ENCODE measurements around the gene NCAPG2. TPM values are rescaled to one million over a fixed set of nuclear protein-coding genes. Genes with fewer than 3 reads are reported as not detected.

Gene NCAPG2
- total RNA-seq, 2 experiments from 2014 or later, result 61.8 to 111 TPM

DNA sequence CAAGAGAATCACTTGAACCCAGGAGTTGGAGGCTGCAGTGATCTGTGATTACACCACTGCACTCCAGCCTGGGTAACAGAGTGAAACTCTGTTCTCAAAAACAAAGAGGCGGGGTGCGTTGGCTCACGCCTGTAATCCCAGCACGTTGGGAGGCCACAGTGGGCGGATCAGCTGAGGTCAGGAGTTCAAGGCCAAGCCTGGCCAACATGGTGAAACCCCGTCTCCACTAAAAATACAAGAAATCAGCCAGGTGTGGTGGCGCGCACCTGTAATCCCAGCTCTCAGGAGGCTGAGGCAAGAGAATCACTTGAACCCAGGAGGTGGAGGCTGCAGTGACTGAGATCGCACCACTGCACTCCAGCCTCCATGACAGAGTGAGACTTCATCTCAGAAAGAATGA lies 42.4 kb upstream of the NCAPG2 start:
- H3K4me2 ChIP-seq (ENCODE audit: low read length), result no peak overlapping the region
- ChIA-PET POLR2A (no interaction called here), CTCF (ENCODE audit: unreplicated experiment) (no interaction called here)
- no peak overlapping the region for H2AFZ ChIP-seq (ENCODE audit: low read length)
- H3K4me1 ChIP-seq (ENCODE audit: insufficient read depth, low read length, poor library complexity, severe bottlenecking), result no peaks in the 10 kb centered on the region
- no peak overlapping the region for H3K4me3 ChIP-seq (ENCODE audit: low read depth, low read length, poor library complexity, severe bottlenecking)
- H4K20me1 ChIP-seq (ENCODE audit: insufficient read depth, low read length), result no peaks in the 10 kb centered on the region
- H3K79me2 ChIP-seq (ENCODE audit: insufficient read depth, low read depth, low read length), result no peaks in the 10 kb centered on the region
- no TSS peak for BruUV-seq (replicated peaks)
- intact Hi-C loops (cut with micrococcal nuclease; ENCODE audit: unreplicated experiment), result no loop called here
- TF ChIP-seq EZH2phosphoT487 (IDR thresholded peaks at IDR 0.05; ENCODE audit: borderline replicate concordance, low read depth, low read length), result no peak
- TF ChIP-seq, protein P1, sequence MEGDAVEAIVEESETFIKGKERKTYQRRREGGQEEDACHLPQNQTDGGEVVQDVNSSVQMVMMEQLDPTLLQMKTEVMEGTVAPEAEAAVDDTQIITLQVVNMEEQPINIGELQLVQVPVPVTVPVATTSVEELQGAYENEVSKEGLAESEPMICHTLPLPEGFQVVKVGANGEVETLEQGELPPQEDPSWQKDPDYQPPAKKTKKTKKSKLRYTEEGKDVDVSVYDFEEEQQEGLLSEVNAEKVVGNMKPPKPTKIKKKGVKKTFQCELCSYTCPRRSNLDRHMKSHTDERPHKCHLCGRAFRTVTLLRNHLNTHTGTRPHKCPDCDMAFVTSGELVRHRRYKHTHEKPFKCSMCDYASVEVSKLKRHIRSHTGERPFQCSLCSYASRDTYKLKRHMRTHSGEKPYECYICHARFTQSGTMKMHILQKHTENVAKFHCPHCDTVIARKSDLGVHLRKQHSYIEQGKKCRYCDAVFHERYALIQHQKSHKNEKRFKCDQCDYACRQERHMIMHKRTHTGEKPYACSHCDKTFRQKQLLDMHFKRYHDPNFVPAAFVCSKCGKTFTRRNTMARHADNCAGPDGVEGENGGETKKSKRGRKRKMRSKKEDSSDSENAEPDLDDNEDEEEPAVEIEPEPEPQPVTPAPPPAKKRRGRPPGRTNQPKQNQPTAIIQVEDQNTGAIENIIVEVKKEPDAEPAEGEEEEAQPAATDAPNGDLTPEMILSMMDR (conservative IDR thresholded peaks at IDR 0.05; ENCODE audit: low read length), result no peak
- H3K27ac ChIP-seq (ENCODE audit: low read depth, low read length, poor library complexity, severe bottlenecking), result no peak overlapping the region
- 0 out of 2 replicates have a peak, but pooled peaks cover 7% of the 10 kb centered on the region for H3K36me3 ChIP-seq (ENCODE audit: insufficient read depth, low read length)
- no peak for DNase-seq (ENCODE audit: low spot score)
- H3K9me2 ChIP-seq (ENCODE audit: insufficient read depth, low read length), result no peaks in the 10 kb centered on the region
- no peaks in the 10 kb centered on the region for H3K9me3 ChIP-seq (ENCODE audit: low read length)

DNA sequence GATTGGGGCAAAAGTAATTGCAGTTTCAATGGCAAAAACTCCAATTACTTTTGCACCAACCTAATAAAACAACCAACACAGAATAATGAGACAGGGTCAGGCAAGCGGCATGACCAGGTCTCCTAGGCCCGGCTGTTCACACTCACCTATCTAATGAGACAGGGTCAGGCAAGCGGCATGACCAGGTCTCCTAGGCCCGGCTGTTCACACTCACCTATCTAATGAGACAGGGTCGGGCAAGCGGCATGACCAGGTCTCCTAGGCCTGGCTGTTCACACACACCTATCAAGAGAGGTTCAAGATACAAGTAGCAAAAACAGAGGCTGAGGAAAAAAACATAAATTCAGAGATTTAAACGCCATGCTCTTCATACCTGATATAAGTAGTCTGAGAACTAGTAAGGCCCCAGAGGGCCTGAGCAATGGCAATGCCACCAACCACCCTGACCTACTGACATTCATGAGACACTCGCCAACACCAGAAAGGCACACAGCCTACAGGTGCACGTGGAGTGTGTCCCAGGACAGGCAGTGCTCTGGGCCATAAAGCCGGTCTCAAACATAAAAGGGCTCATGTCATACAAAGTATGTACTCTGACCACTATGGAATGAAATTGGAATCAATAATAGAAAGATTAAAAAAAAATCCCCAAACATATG lies 40.6 kb upstream of the NCAPG2 start:
- ChIA-PET POLR2A (no interaction called here), CTCF (ENCODE audit: unreplicated experiment) (no interaction called here)
- DNase-seq (ENCODE audit: low spot score), result no peak
- Histone ChIP-seq H3K9me3 (ENCODE audit: low read length) (no peaks in the 10 kb centered on the region), H3K4me2 (ENCODE audit: low read length) (no peak overlapping the region), H3K4me1 (ENCODE audit: insufficient read depth, low read length, poor library complexity, severe bottlenecking) (no peaks in the 10 kb centered on the region), H3K36me3 (ENCODE audit: insufficient read depth, low read length) (peaks cover 18% of the 10 kb centered on the region; the same call in 1 of the 2 replicates), H4K20me1 (ENCODE audit: insufficient read depth, low read length) (no peaks in the 10 kb centered on the region), H3K27ac (ENCODE audit: low read depth, low read length, poor library complexity, severe bottlenecking) (no peak overlapping the region), H3K9me2 (ENCODE audit: insufficient read depth, low read length) (no peaks in the 10 kb centered on the region), H3K79me2 (ENCODE audit: insufficient read depth, low read depth, low read length) (no peaks in the 10 kb centered on the region), H3K4me3 (ENCODE audit: low read depth, low read length, poor library complexity, severe bottlenecking) (no peak overlapping the region), H2AFZ (ENCODE audit: low read length) (no peak overlapping the region)
- BruUV-seq (replicated peaks), result no TSS peak
- intact Hi-C loops (cut with micrococcal nuclease; ENCODE audit: unreplicated experiment), result no loop called here
- no peak for TF ChIP-seq EZH2phosphoT487 (IDR thresholded peaks at IDR 0.05; ENCODE audit: borderline replicate concordance, low read depth, low read length)
- TF ChIP-seq, protein P1 (conservative IDR thresholded peaks at IDR 0.05; ENCODE audit: low read length), result no peak

- BruUV-seq (replicated peaks), result no TSS peak
- no peak for DNase-seq (ENCODE audit: low spot score)
- no peaks in the 10 kb centered on the region for H3K79me2 ChIP-seq (ENCODE audit: insufficient read depth, low read depth, low read length)
- ChIA-PET POLR2A (no interaction called here), CTCF (ENCODE audit: unreplicated experiment) (no interaction called here)
- intact Hi-C loops (cut with micrococcal nuclease; ENCODE audit: unreplicated experiment), result no loop called here
- no peaks in the 10 kb centered on the region for H3K9me3 ChIP-seq (ENCODE audit: low read length)
- no peak overlapping the region for H3K4me2 ChIP-seq (ENCODE audit: low read length)
- TF ChIP-seq EZH2phosphoT487 (IDR thresholded peaks at IDR 0.05; ENCODE audit: borderline replicate concordance, low read depth, low read length), result no peak
- TF ChIP-seq, protein P1 (conservative IDR thresholded peaks at IDR 0.05; ENCODE audit: low read length), result no peak
- H3K4me3 ChIP-seq (ENCODE audit: low read depth, low read length, poor library complexity, severe bottlenecking), result no peak overlapping the region
- H3K27ac ChIP-seq (ENCODE audit: low read depth, low read length, poor library complexity, severe bottlenecking), result no peak overlapping the region
- H3K4me1 ChIP-seq (ENCODE audit: insufficient read depth, low read length, poor library complexity, severe bottlenecking), result no peaks in the 10 kb centered on the region
- H4K20me1 ChIP-seq (ENCODE audit: insufficient read depth, low read length), result no peaks in the 10 kb centered on the region
- peaks cover 18% of the 10 kb centered on the region for H3K36me3 ChIP-seq (ENCODE audit: insufficient read depth, low read length)
- H2AFZ ChIP-seq (ENCODE audit: low read length), result no peak overlapping the region
- no peaks in the 10 kb centered on the region for H3K9me2 ChIP-seq (ENCODE audit: insufficient read depth, low read length)
Measured at GRCh38 chr7:158744070-158744469, 39.5 kb upstream of the NCAPG2 start.
